SJCRH30 (cell line): Measurements from ENCODE around the gene VWA5B1. TPM values are rescaled to one million over a fixed set of nuclear protein-coding genes. Genes with fewer than 3 reads are reported as not detected.

Experiments used
- DNase-seq, 2 experiments: peaks; one replicate each; pipeline ENCODE4 v3.0.0-alpha.2; 2015 to 2020
- H3K27ac ChIP-seq: fragments of 250-450 bp; sonication (Bioruptor Pico); 2 replicates; pipeline ENCODE4 v1.5.1; 2020; ENCODE audit warnings: mild to moderate bottlenecking, moderate library complexity
- H3K27me3 ChIP-seq: fragments of 250-450 bp; sonication (Bioruptor Pico); 2 replicates; pipeline ENCODE4 v1.5.1; 2020; ENCODE audit warnings: mild to moderate bottlenecking, moderate library complexity
- H3K36me3 ChIP-seq: fragments of 250-450 bp; sonication (Bioruptor Pico); 2 replicates; pipeline ENCODE4 v1.5.1; 2020; ENCODE audit warnings: mild to moderate bottlenecking, moderate library complexity
- H3K4me1 ChIP-seq: fragments of 250-450 bp; sonication (Bioruptor Pico); 2 replicates; pipeline ENCODE4 v1.5.1; 2020; ENCODE audit warnings: mild to moderate bottlenecking, moderate library complexity
- H3K4me3 ChIP-seq: fragments of 250-450 bp; sonication (Bioruptor Pico); 2 replicates; pipeline ENCODE4 v1.5.1; 2020; ENCODE audit warnings: mild to moderate bottlenecking, moderate library complexity
- H3K9me3 ChIP-seq: fragments of 250-450 bp; sonication (Bioruptor Pico); replicated peaks from 2 replicates; pipeline ENCODE4 v1.5.1; 2020; ENCODE audit warnings: mild to moderate bottlenecking, moderate library complexity
- total RNA-seq: library from RNA; depleted of rRNA; stranded (reverse); fragments of >200 nt; shearing (Covaris generic); gene quantifications from 2 replicates; pipeline ENCODE4 v1.2.3, GENCODE V29; 2014; rRNA removed

VWA5B1 gene
- not detected in 2 replicates for total RNA-seq

DNA sequence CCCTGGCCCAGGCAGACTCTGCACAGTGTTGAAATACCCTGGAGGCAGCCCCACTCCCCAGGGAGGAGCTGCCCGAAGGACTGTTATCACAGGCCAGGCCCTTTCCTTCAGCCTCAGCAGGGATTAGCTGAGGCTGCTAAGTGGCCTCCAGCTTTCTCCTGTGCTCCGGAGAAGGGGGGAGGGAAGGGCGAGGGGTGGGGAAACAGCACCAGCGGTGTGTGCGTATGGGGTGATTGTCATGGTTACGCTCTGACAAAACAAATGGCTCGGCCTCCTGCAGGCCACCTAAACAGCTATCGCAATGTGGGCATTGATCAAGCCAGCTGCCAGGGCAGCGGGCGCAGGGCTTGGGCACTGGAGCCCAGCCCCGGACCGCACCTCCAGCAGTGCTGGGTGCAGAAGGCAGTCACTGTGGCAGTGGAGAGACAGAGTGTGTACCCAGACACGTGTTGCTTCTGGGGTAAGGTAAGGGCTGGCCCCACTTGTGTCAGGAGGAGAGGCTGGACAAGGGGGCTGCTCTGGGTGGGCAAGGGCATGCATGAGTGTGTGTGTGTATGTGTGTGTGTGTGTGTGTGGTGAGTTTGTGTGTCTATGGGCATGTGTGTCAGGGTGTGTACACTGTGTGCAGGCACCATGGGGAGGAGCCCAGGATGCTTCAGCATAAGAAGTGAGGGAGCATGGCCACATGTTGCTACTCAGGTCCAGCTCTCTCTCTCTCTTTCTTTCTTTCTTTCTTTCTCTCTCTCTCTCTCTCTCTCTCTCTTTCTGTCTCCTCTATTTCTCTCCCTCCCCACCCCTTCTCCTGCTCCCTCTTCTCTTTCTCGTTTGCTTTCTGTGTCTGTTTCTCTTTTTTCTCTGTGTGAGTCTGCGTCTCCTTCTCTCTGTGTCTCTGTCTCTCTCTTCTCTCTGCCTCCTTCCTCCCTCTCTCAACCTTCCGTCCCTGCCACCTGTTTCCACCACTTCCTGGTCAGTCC lies at the start of gene VWA5B1:
Gene VWA5B1 (plus strand): TSS at position 252 of the 974 bp plus-strand sequence. CDS start 19,727 bp downstream, outside the sequence.
- no peaks in the 10 kb centered on the region for H3K9me3 ChIP-seq
- H3K27me3 ChIP-seq = peaks cover 24% of the 10 kb centered on the region; the same call in 1 of the 2 replicates

DNA sequence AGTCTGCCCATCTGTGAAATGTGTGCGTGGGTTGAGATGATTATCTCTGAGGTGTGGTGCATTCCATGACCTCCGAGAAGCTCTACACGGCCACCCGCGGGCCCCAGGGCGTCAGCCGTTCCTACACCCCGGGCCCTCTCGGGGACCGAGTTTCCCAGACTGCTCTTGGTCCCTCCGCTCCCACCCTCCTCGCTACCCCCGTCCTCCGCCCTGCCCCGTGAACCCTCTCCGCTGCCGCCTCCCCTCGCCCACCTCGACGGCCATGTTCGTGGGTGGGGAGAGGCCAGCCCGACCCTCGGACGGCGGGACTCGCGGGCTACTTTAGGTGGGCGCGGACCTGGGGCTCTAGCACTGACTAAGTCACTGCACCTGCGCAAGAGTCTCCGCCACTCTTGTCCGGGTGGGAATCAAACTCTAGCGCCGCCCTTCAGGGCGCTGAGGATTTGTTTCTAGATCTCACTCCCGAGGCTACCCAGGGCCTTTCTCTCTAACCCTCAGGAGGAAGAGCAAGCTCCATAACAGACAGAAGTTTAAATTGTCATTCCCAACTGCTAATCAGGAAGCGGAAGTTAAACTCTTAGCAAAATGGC lies 47.7 kb upstream of the VWA5B1 start:
- H3K27me3 ChIP-seq = peaks cover 4% of the 10 kb centered on the region; the same call in 1 of the 2 replicates
- no peaks in the 10 kb centered on the region for H3K4me1 ChIP-seq
- H3K9me3 ChIP-seq = no peaks in the 10 kb centered on the region
- H3K36me3 ChIP-seq = no peaks in the 10 kb centered on the region
- no peak for DNase-seq
- no peak overlapping the region for H3K4me3 ChIP-seq
- H3K27ac ChIP-seq = no peak overlapping the region

More for the DNA sequence above, at the start of gene VWA5B1:
- Histone ChIP-seq H3K36me3 (no peaks in the 10 kb centered on the region), H3K4me3 (no peak within 1 kb of the TSS), H3K27ac (no peak within 1 kb of the TSS), H3K4me1 (no peaks in the 10 kb centered on the region)
- peak in 1 of 2 experiments; percentile 6 for DNase-seq

GRCh38 chr1:20248971-20249612 lies 41.6 kb upstream of the VWA5B1 start:
- Histone ChIP-seq H3K27ac (no peak overlapping the region), H3K27me3 (peaks cover 4% of the 10 kb centered on the region; the same call in 1 of the 2 replicates), H3K9me3 (no peaks in the 10 kb centered on the region), H3K4me1 (no peaks in the 10 kb centered on the region), H3K36me3 (no peaks in the 10 kb centered on the region), H3K4me3 (no peak overlapping the region)
- no peak for DNase-seq

DNA sequence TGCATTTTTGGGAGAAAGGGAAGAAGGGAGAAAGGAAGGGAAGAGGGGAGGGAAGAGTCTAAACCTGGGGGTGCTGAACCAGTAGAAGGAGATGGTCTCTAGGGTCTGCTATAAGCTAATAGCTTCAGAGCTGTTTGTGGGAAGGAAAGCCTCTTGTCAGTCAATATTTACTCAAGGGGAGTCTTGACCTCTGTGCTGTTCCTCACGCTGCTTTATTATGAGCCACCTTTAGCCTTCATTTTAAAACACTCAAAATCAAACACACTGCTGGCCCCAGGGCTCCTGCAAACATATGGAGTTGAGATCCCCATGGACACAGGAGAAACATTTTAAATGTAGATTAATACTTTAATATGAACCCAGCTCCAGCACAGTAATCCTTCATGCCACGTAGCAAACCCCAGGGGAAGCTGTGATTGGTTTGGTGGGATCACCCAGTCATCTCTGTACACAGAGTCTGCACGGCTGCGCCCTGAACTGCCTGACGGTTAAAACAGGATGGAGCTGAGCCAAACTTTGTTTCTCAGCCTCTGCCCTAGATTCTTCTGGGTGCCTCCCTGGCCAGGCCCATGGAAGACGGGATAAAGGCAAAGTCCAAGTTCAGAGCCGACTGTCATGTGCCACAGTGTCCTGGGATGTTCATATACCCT lies 40.2 kb upstream of the VWA5B1 start:
- no peak overlapping the region for H3K4me3 ChIP-seq
- peaks cover 4% of the 10 kb centered on the region; the same call in 1 of the 2 replicates for H3K27me3 ChIP-seq
- no peaks in the 10 kb centered on the region for H3K9me3 ChIP-seq
- peaks cover 3% of the 10 kb centered on the region; the same call in 1 of the 2 replicates for H3K4me1 ChIP-seq
- no peak for DNase-seq
- H3K36me3 ChIP-seq = no peaks in the 10 kb centered on the region
- H3K27ac ChIP-seq = no peak overlapping the region

DNA sequence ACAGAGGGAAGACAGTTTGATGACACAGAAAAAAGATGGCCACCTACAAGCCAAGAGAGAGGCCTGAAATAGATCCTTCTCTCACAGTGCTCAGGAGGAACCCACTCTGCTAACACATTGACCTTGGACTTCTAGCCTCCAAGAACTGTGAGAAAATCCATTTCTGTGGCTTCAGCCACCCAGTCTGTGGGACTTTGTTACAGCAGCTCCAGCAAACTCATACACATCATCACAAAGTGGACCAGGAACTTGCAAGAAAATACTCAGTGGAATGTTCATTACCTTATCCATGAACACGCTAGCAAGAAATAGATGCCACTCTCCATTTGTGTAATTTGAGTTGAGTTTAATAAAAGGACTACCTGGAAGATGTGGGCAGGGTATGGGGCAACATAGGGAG lies 38.1 kb upstream of the VWA5B1 start:
- no peak overlapping the region for H3K27ac ChIP-seq
- H3K9me3 ChIP-seq = no peaks in the 10 kb centered on the region
- no peaks in the 10 kb centered on the region for H3K36me3 ChIP-seq
- H3K4me3 ChIP-seq = no peak overlapping the region
- peaks cover 4% of the 10 kb centered on the region; the same call in 1 of the 2 replicates for H3K27me3 ChIP-seq
- no peak for DNase-seq
- H3K4me1 ChIP-seq = peaks cover 4% of the 10 kb centered on the region; the same call in 1 of the 2 replicates

GRCh38 chr1:20255666-20256065 lies 35.0 kb upstream of the VWA5B1 start:
- Histone ChIP-seq H3K9me3 (no peaks in the 10 kb centered on the region), H3K4me3 (no peak overlapping the region), H3K36me3 (no peaks in the 10 kb centered on the region), H3K27ac (no peak overlapping the region), H3K27me3 (peaks cover 4% of the 10 kb centered on the region; the same call in 1 of the 2 replicates), H3K4me1 (peaks cover 4% of the 10 kb centered on the region; the same call in 1 of the 2 replicates)
- DNase-seq = peak; percentile 78 to 80

DNA sequence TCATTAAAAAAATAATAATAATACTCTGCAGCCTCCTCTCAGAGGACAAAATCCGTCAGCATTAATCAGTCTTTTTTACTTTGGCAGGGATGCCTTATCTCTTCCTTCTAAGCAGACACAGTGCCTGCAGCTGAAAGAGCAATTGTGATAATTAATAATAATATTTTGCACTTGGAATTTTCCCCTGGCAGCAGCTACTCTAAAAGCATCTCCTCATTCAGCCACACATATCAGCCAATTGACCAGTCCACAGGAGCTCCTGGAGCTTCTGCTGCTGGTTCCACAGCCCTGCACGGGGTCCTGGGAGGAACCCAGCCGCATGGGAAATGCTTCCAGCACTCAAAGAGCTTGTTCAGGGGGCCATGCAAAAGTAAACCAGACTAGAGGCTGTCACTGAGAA lies 31.0 kb upstream of the VWA5B1 start:
- H3K4me3 ChIP-seq = no peak overlapping the region
- H3K36me3 ChIP-seq = no peaks in the 10 kb centered on the region
- H3K27ac ChIP-seq = no peak overlapping the region
- peaks cover 4% of the 10 kb centered on the region; the same call in 1 of the 2 replicates for H3K4me1 ChIP-seq
- H3K27me3 ChIP-seq = peaks cover 4% of the 10 kb centered on the region; the same call in 1 of the 2 replicates
- DNase-seq = no peak
- H3K9me3 ChIP-seq = no peaks in the 10 kb centered on the region

DNA sequence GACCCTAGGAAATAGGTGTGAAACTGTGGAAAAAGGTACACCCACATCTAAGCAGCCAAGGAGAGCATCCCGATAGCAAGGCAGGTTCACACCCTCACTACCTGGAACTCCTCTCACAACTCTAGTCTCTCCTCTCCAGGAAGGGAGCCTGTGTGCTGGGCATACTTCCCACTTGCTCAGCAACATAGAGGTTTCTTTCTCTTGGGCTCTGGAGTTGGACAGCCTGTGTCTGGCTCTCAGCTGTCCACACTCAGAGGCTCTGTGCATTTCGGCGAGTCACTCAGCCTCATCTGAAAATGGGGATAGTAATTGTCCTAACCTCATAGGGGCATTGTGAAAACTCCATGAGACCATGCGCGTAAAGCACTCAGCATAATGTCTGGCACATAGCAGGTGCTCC lies 29.6 kb upstream of the VWA5B1 start:
- no peaks in the 10 kb centered on the region for H3K36me3 ChIP-seq
- no peak for DNase-seq
- no peak overlapping the region for H3K27ac ChIP-seq
- H3K4me1 ChIP-seq = no peaks in the 10 kb centered on the region
- H3K4me3 ChIP-seq = no peak overlapping the region
- H3K27me3 ChIP-seq = peaks cover 4% of the 10 kb centered on the region; the same call in 1 of the 2 replicates
- no peaks in the 10 kb centered on the region for H3K9me3 ChIP-seq

GRCh38 chr1:20262810-20263534 lies 27.7 kb upstream of the VWA5B1 start:
- no peak overlapping the region for H3K27ac ChIP-seq
- H3K4me3 ChIP-seq = no peak overlapping the region
- peaks cover 9% of the 10 kb centered on the region; the same call in 1 of the 2 replicates for H3K27me3 ChIP-seq
- H3K36me3 ChIP-seq = no peaks in the 10 kb centered on the region
- DNase-seq = no peak
- no peaks in the 10 kb centered on the region for H3K9me3 ChIP-seq
- H3K4me1 ChIP-seq = no peaks in the 10 kb centered on the region

- H3K9me3 ChIP-seq = no peaks in the 10 kb centered on the region
- H3K27ac ChIP-seq = no peak overlapping the region
- no peak for DNase-seq
These were observed 25.4 kb upstream of the VWA5B1 start for GRCh38 chr1:20265250-20265649.

DNA sequence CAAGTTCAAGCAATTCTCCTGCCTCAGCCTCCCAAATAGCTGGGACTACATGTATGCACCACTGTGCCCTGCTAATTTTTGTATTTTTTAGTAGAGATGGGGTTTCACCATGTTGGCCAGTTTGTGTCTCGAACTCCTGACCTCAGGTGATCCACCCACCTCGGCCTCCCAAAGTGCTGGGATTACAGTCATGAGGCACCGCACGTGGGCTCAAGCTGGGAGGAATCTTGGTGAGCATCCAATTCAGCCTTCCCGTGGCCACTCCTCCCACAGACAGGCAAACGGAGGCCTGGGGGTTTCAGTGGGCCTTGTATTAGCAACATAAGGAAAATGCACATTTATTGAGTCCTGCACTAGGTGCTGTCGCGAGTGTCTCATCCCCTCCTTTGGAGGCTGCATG lies 24.5 kb upstream of the VWA5B1 start:
- Histone ChIP-seq H3K36me3 (no peaks in the 10 kb centered on the region), H3K9me3 (no peaks in the 10 kb centered on the region), H3K27me3 (peaks cover 13% of the 10 kb centered on the region; the same call in 1 of the 2 replicates), H3K4me3 (no peak overlapping the region), H3K4me1 (no peaks in the 10 kb centered on the region), H3K27ac (no peak overlapping the region)
- DNase-seq = no peak

More at GRCh38 chr1:20265250-20265649, 25.4 kb upstream of the VWA5B1 start:
- H3K4me3 ChIP-seq = no peak overlapping the region
- H3K27me3 ChIP-seq = peaks cover 9% of the 10 kb centered on the region; the same call in 1 of the 2 replicates
- H3K4me1 ChIP-seq = no peaks in the 10 kb centered on the region
- no peaks in the 10 kb centered on the region for H3K36me3 ChIP-seq

DNA sequence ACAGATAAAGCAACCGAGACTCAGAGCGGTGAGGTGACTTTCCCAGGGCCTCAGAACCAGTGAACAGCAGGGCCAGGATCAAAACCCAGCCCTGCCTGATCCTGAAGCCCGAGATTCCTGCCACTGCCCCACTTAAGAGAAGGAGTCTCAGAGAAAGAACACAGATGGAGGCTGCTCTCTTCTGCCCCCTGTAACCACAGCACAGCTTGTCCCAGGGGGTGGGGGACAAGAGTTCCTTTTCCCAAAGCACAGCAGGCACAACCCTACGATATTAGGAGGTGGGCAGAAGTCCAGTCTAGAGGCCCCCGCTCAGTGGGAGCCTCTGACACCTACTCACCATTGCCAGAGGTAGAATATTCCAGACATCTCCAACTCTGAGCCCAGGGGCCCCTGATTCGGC lies 24.0 kb upstream of the VWA5B1 start:
- H3K4me1 ChIP-seq = no peaks in the 10 kb centered on the region
- no peak overlapping the region for H3K4me3 ChIP-seq
- H3K27ac ChIP-seq = no peak overlapping the region
- peaks cover 10% of the 10 kb centered on the region; the same call in 1 of the 2 replicates for H3K27me3 ChIP-seq
- H3K9me3 ChIP-seq = no peaks in the 10 kb centered on the region
- DNase-seq = no peak
- H3K36me3 ChIP-seq = no peaks in the 10 kb centered on the region

DNA sequence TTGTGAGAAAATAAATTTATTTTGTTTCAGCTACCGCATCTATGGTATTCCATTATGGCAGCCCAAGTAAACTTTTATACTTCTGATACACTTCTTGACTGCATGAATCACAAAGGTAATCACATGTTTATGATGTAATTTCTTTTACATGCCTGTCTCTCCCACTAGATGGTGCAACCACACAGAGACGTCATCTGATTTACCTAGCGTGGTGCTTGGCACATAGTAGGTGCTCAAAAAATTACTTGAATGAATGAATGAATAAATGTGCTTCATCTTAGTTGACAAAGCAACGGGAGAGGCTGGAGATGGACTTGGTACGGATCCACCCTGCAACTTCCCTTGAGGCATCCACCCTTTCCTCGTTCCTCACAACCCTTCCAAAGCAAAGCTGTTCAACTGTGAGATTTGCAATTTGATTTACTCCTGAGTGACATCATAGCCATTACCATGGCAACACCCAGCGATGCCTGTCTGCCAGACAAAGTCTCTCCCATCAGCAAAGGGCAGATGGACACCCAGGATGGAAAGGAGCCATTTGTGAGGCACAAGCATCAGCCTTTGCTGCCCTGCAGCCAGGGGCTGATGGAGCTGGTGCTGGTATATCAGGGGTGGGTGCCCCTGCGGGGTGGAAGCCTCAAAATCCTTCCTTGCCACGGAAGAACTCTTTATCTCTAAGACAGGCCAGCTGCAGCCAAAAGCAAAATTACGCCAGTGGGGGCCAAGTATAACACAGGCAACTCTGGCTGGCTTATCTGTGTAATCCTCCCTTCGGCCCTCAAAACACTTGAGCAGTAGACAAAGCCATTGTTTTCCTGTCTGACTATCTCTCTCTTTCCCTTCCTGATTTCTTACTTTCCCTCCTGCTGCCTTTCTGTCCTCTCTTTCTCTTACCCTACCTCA lies 18.9 kb upstream of the VWA5B1 start:
- no peak overlapping the region for H3K4me3 ChIP-seq
- no peaks in the 10 kb centered on the region for H3K4me1 ChIP-seq
- H3K27ac ChIP-seq = no peak overlapping the region
- H3K27me3 ChIP-seq = peaks cover 5% of the 10 kb centered on the region; the same call in 1 of the 2 replicates
- H3K36me3 ChIP-seq = no peaks in the 10 kb centered on the region
- no peak for DNase-seq
- no peaks in the 10 kb centered on the region for H3K9me3 ChIP-seq
